Measurements from ENCODE around the gene NEIL1. TPM values are rescaled to one million over a fixed set of nuclear protein-coding genes. Genes with fewer than 3 reads are reported as not detected.
"Not testable (repeated sequence)": the region's sequence is repeated elsewhere in the genome, so short reads cannot be mapped to it uniquely, and the experiment has no call there.

The NEIL1 gene
- total RNA-seq, 4 donors from 2014 or later = 25.2 to 71.9 (median 48.8) TPM

- no peak for DNase-seq
- no peak overlapping the region for H3K4me3 ChIP-seq (replicated peaks in 1 of 3)
- H3K27ac ChIP-seq = no peak overlapping the region
- WGBS, 2 donors = 94 to 96% methylated on average over 7 of the region's 7 CpGs
- no peak for TF ChIP-seq CTCF (IDR thresholded peaks at IDR 0.05)
- no peak for TF ChIP-seq POLR2A (IDR thresholded peaks at IDR 0.05)
- H3K4me1 ChIP-seq = peaks cover 13 to 18% of the 10 kb centered on the region in 2 donors
- H3K27me3 ChIP-seq = no peaks in the 10 kb centered on the region
- intact Hi-C loops (cut with DNase I) = loop anchor here (5.0 to 10.0 kb wide), 3 partner anchors 82 to 312 kb away; partner anchors contain the start of gene SIN3A
- H3K36me3 ChIP-seq = peaks cover 27 to 41% of the 10 kb centered on the region in 2 donors
- no peaks in the 10 kb centered on the region for H3K9me3 ChIP-seq
Measured at GRCh38 chr15:75369897-75370581, 23.2 kb downstream of the NEIL1 start.

- no peaks in the 10 kb centered on the region for H3K9me3 ChIP-seq
- no peaks in the 10 kb centered on the region for H3K27me3 ChIP-seq
- no peak overlapping the region for H3K4me3 ChIP-seq (replicated peaks in 1 of 3)
- 87 to 93% methylated on average over 1 of the region's 1 CpG for WGBS, 2 donors
- TF ChIP-seq CTCF (IDR thresholded peaks at IDR 0.05) (no peak), POLR2A (IDR thresholded peaks at IDR 0.05) (no peak)
- peaks cover 30 to 47% of the 10 kb centered on the region in 2 donors for H3K36me3 ChIP-seq
- intact Hi-C loops (cut with DNase I) = no loop called here
- peaks cover 13 to 18% of the 10 kb centered on the region in 2 donors for H3K4me1 ChIP-seq
- no peak overlapping the region for H3K27ac ChIP-seq
- no peak for DNase-seq
Measured at GRCh38 chr15:75371486-75371885, 24.6 kb downstream of the NEIL1 start.

GRCh38 chr15:75371901-75372688 lies 25.3 kb downstream of the NEIL1 start:
- H3K36me3 ChIP-seq = peaks cover 36 to 50% of the 10 kb centered on the region in 2 donors
- H3K4me1 ChIP-seq = peaks cover 13 to 17% of the 10 kb centered on the region in 2 donors
- no peak overlapping the region for H3K4me3 ChIP-seq (replicated peaks in 1 of 3)
- 92 to 96% methylated on average over 11 of the region's 11 CpGs for WGBS, 2 donors
- intact Hi-C loops (cut with DNase I) = no loop called here
- DNase-seq = no peak
- H3K9me3 ChIP-seq = no peaks in the 10 kb centered on the region
- no peaks in the 10 kb centered on the region for H3K27me3 ChIP-seq
- no peak for TF ChIP-seq CTCF (IDR thresholded peaks at IDR 0.05)
- no peak for TF ChIP-seq POLR2A (IDR thresholded peaks at IDR 0.05)
- no peak overlapping the region for H3K27ac ChIP-seq

- Histone ChIP-seq H3K4me3 (replicated peaks in 1 of 3) (no peak overlapping the region), H3K9me3 (no peaks in the 10 kb centered on the region), H3K27me3 (no peaks in the 10 kb centered on the region), H3K27ac (no peak overlapping the region), H3K36me3 (peaks cover 64 to 70% of the 10 kb centered on the region in 2 donors), H3K4me1 (no peaks in the 10 kb centered on the region)
- WGBS, 2 donors = 90 to 92% methylated on average over 4 of the region's 4 CpGs
- DNase-seq = no peak
- TF ChIP-seq POLR2A (IDR thresholded peaks at IDR 0.05) (no peak), CTCF (IDR thresholded peaks at IDR 0.05) (no peak)
- intact Hi-C loops (cut with DNase I) = no loop called here
Measured at GRCh38 chr15:75380773-75381172, 33.9 kb downstream of the NEIL1 start.

GRCh38 chr15:75383986-75384385 lies 37.1 kb downstream of the NEIL1 start:
- H3K27ac ChIP-seq; H3K4me3 ChIP-seq (replicated peaks in 1 of 3); intact Hi-C loops (cut with DNase I); H3K27me3 ChIP-seq; DNase-seq; H3K9me3 ChIP-seq: not testable (repeated sequence)
- Histone ChIP-seq H3K4me1 (peaks cover 9 to 30% of the 10 kb centered on the region in 2 donors), H3K36me3 (peaks cover 58 to 64% of the 10 kb centered on the region in 2 donors)
- 89 to 91% methylated on average over 5 of the region's 5 CpGs for WGBS, 2 donors

Measured in thyroid gland (tissue), 4 donors.